ENCODE measurements around the gene CIB4.

GRCh38 chr2:26583381-26583911 lies 57.7 kb downstream of the CIB4 start:
- no peak for TF ChIP-seq POLR2A (IDR thresholded peaks at IDR 0.05; ENCODE audit: low read length)
- TF ChIP-seq GATA1 (IDR thresholded peaks at IDR 0.05; ENCODE audit: low read depth, low read length), result no peak
